HG02678 (cell line): ENCODE measurements around the gene FBN1.

Experiments used
- ATAC-seq: cut with Tn5 transposase; IDR thresholded peaks from one replicate; pipeline ENCODE4 v1.9.1; 2021; ENCODE audit warnings: mild to moderate bottlenecking, moderate library complexity; ENCODE audit not compliant: unreplicated experiment

FBN1 gene

DNA sequence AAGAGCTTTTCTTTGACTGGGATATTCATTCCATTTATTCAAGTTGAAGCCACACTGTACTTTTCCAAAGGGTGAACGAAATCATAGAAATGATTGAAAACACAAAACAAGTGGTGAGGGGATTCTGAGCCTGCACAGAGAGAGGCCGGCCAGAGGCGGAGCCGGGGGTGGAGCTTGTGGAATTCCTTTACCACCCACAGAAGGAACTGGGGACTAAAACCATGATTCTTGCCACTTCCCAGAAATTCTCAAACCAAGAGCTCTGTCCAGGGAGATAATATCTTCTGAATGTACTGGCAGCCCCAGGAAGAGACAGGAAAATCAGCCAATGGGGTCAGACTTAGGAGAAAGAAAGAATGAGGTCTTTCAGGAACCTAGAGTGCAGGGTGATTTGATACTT, 20.8 kb downstream of the FBN1 start:
- ATAC-seq: no peak

DNA sequence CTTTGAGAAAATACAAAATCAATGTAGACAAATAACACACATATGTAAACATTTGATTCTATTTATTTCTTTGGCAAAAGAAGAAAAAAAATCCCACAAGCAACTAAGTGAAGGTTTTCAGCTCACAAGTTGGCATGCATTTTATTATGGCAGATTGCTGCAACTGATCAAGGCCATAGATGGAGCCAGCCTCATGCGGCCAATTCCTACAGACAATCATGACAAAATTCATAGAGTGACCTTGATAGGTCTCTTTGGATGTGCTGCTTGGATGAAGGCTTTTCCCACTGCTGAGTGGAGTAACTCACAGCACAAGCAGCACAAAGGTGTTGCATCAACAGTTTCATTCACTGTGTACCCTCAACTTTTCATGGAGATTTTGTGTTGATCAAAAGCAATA, 22.1 kb downstream of the FBN1 start:
- ATAC-seq: no peak

DNA sequence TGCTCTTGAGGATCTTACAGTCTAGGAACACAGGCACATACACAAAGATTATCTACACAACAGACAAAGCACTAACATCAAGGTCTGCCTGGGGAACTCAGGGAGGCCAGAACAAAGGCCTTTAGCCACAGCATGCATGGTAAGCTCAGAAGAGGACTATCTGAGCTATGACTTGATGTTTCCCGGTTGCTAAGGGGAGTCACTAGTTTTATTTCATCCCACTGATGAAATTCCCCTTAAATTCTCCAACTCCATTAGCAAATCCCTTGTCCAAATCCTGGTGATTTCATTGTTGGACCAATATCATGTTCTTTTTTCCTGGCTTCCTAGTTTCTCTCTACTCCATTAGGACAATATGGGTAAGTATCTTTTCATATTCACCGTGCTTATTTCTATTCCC, 23.3 kb downstream of the FBN1 start:
- ATAC-seq: no peak

DNA sequence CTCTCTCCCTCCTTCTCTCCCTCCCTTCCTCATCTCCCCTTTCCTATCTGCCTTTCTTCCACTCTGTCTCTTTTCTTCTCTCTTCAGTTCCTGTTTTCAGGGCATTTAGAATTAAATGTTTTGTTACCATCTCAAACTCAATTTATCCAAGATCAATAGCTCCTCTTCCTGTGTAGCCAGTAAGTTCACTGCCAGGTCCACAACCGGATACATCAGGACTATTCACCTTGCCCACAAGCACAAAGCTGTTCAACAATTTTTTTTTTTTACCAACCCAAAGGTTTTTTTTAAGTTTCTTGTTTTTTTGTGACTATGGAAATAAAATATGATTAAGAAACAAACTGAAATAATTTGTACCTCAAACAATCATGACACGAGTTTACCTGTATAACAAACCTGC, 26.1 kb downstream of the FBN1 start:
- ATAC-seq: no peak

DNA sequence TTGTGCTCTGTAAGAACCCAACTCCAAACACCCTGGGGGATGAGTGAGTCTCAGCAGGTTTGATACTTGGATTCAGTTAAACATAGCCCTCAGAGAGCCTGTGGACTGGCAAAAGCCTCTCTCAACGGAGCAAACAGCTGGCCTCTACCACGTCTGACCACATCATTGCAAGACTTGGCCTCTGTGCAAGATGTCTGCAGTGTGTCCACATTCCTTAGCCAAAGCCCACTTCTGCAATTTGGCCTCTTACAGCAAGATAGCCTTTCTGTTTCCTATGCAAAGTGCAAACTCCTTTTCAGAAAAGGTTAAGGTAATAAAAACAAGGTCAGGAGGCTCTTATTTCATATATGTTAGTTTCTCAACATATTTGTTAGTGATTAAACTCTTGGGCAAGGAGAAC, 27.9 kb downstream of the FBN1 start:
- no peak for ATAC-seq

DNA sequence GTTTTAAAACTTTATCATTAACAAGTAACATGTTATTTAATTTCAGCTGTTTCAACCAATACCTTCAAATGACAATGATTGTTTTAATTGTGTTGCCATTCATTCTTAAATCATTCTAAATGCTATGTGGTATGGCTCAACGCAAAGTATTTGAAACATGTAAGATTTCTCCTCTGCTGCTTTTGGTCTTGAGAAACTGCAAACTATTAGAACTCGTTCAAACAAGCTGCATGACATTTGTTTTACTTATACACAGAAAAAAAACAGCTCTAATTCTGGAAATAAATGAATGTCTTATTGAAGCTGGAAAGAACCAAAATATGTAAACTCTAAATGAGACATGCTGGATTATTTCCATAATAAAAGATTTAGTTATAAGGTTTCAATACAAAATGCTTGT, 29.3 kb downstream of the FBN1 start:
- ATAC-seq: no peak

DNA sequence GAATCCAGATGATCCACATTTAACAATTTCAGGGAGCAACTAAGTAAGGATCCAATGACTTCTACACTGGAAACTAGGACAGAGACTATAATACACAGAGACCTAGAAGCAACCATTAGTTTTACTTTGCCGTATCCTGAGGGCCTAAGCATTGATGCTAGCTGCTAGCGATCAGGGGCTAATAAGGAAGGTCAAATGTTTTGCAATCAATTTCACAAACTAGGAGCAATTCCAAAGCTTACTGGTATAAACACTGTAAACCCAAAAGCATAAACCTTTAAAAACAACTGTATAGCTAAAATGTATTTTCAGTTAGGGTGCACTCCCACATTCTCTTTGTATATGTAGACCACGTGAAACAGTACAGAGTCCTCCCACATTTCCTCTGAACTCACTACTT, 31.5 kb downstream of the FBN1 start:
- no peak for ATAC-seq

DNA sequence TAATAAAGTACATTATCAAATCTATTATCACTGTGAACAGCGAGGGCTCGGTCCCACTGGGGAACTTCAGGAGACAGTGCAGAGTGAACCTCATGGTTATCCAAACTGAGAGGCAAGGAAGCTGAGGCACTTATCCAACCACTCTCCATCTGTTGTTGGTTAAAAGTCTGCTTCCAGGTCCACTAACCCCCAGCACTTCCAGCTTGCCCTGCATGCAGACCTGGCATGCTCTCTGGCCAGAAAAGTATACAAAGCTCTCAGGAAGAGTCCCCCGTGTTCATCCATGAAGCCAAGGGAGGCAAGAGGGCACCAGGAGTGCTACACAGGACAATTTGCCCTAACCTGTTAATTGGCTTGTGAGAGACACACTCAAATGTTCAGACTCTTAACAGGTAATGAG, 36.0 kb downstream of the FBN1 start:
- no peak for ATAC-seq

DNA sequence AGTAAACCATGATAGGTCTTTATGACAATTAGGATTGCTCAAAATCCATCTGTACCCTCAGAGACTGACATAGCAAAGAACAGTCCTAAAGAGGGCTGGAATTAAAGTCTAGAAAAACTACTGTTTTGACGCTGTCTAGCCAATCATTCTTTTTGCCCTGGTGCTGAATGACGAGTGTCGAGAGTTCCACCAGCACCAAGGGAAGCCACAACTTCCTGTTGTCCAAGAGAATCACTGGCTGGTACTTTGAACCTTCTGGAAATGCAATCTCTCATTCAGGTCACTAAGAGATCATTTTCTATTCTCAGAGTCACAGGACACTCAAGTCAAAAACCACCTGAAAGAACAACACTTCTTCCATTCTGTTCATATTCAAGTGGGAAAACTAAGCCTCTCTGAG, 37.7 kb downstream of the FBN1 start:
- ATAC-seq: no peak

DNA sequence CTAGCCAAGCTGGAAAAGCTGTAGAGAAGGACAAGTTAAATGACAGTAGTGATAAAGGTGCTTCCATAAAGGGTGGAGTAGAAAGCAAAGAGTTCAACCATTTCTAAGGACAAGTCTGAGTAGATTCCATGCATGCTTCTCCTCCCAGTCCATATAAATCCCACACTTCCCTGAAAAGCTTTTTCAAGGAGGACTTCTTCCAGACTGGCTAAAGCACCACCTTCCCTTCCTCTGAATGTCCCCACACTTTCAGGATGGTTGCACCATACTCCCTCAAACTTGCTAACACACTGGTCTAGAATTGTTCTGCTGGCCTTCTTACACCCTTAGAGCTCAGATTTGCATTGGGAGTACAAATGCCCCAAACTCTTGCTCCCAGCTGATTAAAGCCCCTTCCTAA, 40.9 kb downstream of the FBN1 start:
- ATAC-seq: no peak

DNA sequence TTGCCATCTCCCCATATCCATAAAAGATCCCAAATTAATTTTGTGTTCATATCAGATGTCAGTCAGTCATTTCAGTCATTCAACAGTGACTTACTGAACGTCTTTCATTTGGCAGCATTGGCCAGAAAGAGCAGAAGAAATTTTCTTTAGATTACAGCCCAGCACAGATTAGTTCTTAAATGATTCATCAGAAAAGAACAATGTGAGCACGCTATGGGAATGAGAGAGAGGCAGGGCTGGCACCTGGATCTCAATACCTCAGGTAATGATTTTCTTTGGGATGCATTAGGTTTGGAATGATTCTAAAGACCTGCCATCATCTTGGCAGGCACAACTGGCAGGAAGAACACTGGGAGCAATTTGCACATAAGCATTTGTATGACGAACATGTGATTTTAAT, 41.6 kb downstream of the FBN1 start:
- no peak for ATAC-seq

DNA sequence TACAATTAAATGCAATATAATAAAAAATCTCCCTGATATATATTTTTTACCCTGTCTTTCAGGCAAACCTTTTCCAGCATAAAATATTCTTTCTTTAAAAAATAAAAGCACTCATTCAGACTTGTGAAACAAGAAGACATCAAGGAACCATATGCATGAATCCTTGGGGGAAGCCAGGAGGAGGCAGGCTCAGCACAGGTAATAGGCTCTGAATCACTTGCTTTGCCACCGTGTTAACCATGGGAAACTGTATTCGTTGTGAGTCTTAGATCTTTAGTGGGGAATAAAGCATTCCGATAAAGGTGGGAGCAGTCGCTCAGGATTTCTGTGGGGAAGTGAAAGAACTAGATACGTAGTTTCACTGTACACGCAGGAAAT, 42.4 kb downstream of the FBN1 start:
- ATAC-seq: no peak

DNA sequence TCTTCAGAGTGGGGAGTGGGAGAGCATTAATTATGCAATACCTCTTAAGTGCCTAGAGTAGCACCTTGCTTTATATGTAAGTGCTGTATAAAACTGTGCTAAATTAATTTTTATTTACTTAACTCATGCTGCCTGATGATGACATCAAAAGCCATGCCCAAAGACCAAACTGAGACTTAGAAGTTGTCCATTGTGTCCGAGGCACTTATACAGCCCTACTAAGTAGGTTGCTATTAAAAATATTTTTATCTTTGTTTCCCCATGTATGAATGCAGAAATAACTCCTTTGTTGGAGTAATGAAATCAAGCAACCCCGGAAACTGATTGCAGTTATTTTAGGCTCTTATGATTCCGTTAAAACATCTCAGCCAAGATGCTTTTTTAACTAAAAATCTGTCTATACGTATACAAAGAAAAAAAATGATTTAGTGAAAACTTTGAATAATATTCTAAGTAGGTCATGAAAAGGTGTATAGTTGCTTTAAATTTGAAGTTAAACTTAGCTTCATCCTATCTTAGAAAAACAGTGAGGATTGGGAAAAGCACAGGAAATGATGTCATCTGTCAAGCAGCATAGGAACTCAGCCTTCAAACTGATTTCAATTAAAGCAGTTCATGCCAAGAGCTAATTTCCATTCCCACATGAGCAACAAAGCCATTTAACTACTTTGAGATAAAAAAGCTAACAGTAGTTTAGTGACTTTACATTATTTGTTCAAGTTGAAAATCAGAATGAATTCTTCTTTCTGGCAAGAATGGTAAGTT, 43.0 kb downstream of the FBN1 start:
- no peak for ATAC-seq

DNA sequence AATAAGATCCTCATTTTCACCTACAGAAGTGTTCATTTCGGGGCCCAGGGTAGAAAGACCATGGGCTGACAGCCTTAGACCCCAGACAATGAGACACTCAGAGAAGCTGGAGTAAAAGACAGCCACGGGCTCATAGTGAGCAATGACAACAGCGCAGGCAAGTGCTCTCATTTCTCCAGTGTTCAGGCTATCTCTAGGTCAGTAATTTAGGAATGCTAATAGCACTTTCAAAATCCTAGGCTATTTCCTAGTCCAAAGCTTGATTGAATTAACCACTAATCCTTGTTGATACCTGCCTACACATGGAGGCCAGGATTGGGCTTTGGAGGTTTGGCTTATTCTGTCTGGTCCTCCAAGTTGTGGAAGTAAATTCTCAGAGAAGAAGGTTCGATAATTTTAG, 44.4 kb downstream of the FBN1 start:
- no peak for ATAC-seq

DNA sequence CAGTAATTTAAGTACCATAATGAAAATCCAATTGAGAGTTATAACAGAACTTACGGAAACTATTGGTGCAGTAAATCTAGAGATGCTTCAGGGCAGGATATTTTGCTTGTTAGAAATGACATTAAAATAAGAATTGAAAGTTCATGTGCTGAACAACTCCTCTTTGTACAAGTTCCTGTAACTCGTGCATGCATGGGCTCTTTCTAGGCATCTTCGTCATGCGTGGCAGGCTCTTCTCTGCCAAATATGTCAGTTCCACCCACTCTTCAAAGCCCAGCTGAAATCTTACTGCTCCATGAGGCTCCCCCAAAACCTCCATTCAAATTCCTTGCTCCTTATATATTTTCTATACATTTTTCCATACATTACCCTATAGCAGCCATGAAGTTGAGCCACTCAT, 48.7 kb downstream of the FBN1 start:
- no peak for ATAC-seq

DNA sequence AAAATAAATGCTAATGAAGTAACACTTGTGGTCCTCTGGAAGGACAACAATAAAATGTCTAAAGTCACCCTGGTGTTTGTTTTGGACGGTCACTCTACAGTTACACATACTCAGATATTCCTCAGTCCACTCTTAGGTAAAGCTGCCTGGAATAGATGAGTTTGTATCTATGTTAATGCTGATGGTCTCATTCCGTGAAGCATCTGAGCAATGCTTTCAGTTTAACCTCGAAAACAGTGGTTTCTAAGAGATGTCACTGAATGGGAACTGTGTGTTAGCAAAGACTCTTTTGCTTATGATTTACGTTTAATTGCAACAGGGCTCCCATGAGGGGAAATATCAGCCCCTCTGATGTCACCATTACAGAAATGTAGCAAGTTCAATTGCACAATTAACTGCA, 49.1 kb downstream of the FBN1 start:
- ATAC-seq: peak; percentile 42

DNA sequence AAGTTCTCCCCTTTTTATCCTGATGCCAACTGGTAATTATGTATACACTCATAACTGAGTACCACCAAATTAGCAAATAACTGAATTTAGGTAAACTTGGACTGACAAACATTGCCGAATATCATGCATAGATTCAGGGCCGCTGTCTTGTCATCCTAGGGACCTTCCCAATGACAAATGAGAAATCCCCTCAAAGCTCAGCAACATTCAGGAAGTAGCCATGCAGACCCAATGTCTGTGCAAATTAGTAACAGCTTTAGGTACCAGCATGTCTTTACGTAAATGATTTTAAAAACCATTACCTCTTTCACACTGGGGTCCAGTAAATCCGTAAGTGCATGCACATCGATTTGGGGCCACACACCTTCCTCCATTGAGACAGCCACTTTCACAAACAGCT, 49.5 kb downstream of the FBN1 start:
- ATAC-seq: peak; percentile 64

DNA sequence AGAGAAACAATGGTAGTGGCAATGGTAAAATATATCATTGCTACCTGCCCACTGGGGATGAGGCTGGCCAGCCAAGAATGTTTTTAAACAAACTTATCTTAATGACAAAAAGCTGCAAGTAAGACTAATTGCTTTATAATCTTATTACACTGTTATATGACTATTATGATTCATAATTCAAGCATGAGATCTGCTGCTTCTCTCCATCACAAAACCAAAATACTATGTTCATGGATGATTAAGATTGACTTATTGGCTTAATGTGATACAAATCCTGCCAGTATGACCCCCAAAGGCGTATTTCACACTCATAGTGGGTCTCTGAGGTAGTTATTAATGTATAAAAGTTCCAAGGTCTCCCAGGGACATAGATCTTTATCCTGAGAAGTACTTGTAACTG, 52.6 kb downstream of the FBN1 start:
- ATAC-seq: no peak

DNA sequence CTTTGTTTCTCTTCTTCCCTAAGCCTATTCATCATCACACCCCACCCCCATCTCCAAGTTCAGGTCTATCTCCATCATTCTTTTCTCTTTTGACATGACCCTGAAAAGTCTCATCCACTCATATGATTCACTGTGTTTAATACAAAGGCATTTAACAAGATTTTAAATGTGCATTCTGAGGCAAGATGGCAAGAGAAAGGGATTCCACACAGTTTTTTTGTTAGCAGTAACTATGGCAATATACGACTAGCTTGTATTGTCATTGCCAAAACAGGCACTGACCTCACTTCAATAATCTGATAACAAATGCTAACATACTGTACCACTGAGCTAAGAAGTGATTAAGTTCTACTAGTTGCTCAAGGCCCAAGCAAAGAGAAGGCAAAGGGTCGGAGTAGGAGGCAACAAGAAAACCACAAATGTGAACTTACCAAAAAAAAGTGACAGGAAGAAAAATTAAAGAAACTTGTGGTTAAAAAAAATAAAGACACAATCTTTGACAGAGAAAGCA, 53.2 kb downstream of the FBN1 start:
- no peak for ATAC-seq

DNA sequence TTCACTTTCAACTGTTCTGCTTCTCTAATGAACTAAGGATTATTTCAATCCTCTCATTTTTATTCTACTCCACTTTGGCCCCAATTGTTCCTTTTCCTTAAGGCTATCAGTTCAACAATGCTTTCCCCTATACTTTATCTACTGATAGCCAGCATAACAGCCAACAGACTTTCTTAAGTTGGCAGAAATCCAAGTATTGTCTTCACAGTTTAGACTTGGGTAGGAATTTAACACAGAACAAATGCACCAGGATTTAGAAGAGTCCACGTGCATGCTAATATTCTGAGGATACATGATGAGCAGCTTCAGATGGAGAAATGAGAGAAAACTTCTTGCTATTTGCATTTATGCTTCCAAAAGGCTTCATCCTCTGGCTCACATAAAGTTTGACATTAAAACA, 54.8 kb downstream of the FBN1 start:
- no peak for ATAC-seq

DNA sequence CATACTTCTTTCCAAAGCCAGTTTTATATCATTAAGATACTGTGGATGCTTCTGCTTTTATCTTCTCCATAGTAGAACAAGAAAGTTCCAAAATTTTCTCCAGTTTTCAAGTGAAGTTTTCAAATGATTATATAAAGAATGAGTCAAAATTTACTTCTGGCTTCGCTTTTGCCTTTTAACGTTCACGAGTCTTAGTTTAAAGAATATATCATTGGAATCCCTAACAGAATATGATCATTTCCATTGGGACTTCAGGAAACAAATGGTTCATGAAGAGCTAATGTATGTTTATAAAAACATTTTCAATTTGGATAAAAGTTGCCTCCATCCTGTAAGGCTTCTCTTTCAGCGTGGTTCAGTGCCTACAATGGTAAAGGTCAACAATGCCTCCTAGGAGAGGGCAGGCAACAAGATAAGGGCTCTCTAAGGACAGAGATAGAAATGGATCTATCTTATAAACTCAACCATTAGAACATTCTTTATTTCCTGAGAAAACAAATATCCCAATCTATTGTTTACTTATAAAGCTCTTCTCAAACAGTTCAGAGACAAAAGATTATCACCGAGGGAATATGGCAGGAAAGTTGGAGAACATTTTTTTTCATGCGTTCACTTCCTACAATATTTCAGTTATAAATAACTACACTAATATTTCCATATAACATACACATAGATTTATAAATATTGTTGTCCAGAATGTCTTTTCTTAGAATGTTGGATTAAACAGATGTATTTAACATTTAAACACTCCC, 60.5 kb downstream of the FBN1 start:
- no peak for ATAC-seq

DNA sequence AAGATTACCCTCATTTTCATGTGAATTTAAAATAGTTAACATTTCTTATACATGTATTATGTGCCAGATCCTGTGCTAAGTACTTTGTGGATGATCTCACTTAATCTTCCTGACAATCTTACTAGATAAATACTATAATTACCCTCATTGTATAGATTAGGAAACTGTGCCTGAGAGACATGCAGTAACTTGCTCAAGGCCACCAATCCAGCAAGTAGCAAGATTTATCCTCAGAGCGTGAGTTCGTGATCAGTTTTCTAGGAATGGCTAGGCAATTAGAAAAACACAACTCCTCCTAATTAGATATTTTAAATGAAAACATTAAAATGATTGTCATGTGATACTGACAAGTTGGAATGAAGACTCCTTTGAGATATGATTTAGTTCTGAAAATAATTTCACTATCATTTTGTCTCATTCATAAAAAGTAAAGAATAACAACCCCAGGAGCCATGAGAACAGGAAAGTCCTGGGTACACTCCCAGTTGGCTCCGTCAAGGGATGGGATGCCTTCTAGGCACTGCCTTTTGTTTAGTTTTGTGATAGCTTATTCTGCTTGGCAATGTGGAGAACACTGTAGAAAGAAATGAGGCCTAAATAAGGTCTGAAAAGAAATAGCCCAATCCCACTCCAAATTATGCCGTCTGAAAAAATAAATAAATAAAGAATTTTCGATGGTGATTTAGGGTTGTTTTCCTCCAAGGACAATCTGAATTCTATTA, 61.3 kb downstream of the FBN1 start:
- no peak for ATAC-seq
